K562 (cell line): Measurements from ENCODE around the gene CFL1. TPM values are rescaled to one million over a fixed set of nuclear protein-coding genes. Genes with fewer than 3 reads are reported as not detected.
A peak's percentile ranks its signal among the peaks of the same experiment; 100 is the strongest.

ENCODE experiments used
- CREM ChIP-seq: IDR thresholded peaks from 2 replicates; pipeline ENCODE4 v1.6.1; 2014; ENCODE audit warnings: antibody characterized with exemption, low read depth
- CTBP1 ChIP-seq: fragments of 450-650 bp; IDR thresholded peaks from 2 replicates; pipeline ENCODE4 v1.6.1; 2016; ENCODE audit warnings: borderline replicate concordance
- HLTF ChIP-seq: fragments of 450-650 bp; IDR thresholded peaks from 2 replicates; pipeline ENCODE4 v1.6.1; 2016
- IRF2 ChIP-seq: sonication (generic); formaldehyde crosslinking; IDR thresholded peaks from 2 replicates; pipeline ENCODE4 v1.8.1; 2022; ENCODE audit warnings: mild to moderate bottlenecking, missing genetic modification reagents
- MTA1 ChIP-seq: fragments of 450-650 bp; IDR thresholded peaks from 2 replicates; pipeline ENCODE4 v1.6.1; 2017; ENCODE audit warnings: borderline replicate concordance
- NCOR1 ChIP-seq: fragments of 450-650 bp; IDR thresholded peaks from 2 replicates; pipeline ENCODE4 v1.6.1; 2016; ENCODE audit warnings: mild to moderate bottlenecking, moderate library complexity
- SIRT6 ChIP-seq: IDR thresholded peaks from one replicate; pipeline ENCODE4 v1.6.1; 2012; ENCODE audit warnings: low read depth, mild to moderate bottlenecking, control low read depth, inconsistent platforms, low read length, moderate library complexity
- SMAD4 ChIP-seq: fragments of 250-450 bp; sonication (Bioruptor Pico); conservative IDR thresholded peaks from 2 replicates; pipeline ENCODE4 v1.8.0; 2021; ENCODE audit warnings: inconsistent platforms, mild to moderate bottlenecking, moderate library complexity
- ZNF717 ChIP-seq: fragments of 250-450 bp; sonication (Bioruptor Pico); IDR thresholded peaks from 2 replicates; pipeline ENCODE4 v1.5.0; 2021
- ZNF76 ChIP-seq: fragments of 250-450 bp; sonication (Bioruptor Pico); IDR thresholded peaks from 2 replicates; pipeline ENCODE4 v1.4.0; 2020; ENCODE audit warnings: mild to moderate bottlenecking, moderate library complexity, borderline replicate concordance
- ZZZ3 ChIP-seq: fragments of 450-650 bp; IDR thresholded peaks from 2 replicates; pipeline ENCODE4 v1.6.1; 2016; ENCODE audit warnings: antibody characterized with exemption, mild to moderate bottlenecking, moderate library complexity
- polyA plus RNA-seq, 8 experiments: library from polyadenylated mRNA; depleted of rRNA in 4 of 8; stranded (reverse) in 5 of 8; unstranded in 3 of 8; fragments of >200 nt; fragmentation: Nextera tagmentation in 2 of 8; fragmentation: Illumina TruSeq in 1 of 8; extraction: Ambion mirVana in 2 of 8; extraction: Trizol in 1 of 8; gene quantifications; 2 replicates each; pipeline versions ENCODE4 v1.2.1 to v1.2.3, GENCODE V29; 2011 to 2014; ENCODE audit warnings: inconsistent platforms in 1 of 8, missing spikeins in 1 of 8
- total RNA-seq, 7 experiments: library from RNA; depleted of rRNA in 6 of 7; stranded (reverse); fragments of >200 nt in 6 of 7; fragmentation: Illumina TruSeq in 2 of 7; extraction: Trizol in 2 of 7; gene quantifications; 2 replicates each; pipeline versions ENCODE4 v1.2.1 to v1.2.3, GENCODE V29; 2011 to 2021; ENCODE audit warnings: low replicate concordance in 1 of 7
- TF ChIP-seq, protein P1 (sequence below): fragments of 250-450 bp; sonication (Bioruptor Pico); IDR thresholded peaks from 2 replicates; pipeline ENCODE4 v1.5.0; 2020; ENCODE audit warnings: mild to moderate bottlenecking, borderline replicate concordance
- TF ChIP-seq, protein P2 (sequence below): sonication (generic); formaldehyde crosslinking; IDR thresholded peaks from 2 replicates; pipeline ENCODE4 v1.8.0; 2023; ENCODE audit warnings: mild to moderate bottlenecking, missing genetic modification reagents
- TF ChIP-seq, protein P3 (sequence below): sonication (generic); formaldehyde crosslinking; IDR thresholded peaks from 2 replicates; pipeline ENCODE4 v1.8.0; 2023; ENCODE audit warnings: missing genetic modification reagents, mild to moderate bottlenecking, borderline replicate concordance
- TF ChIP-seq, protein P4 (sequence below): sonication (generic); formaldehyde crosslinking; IDR thresholded peaks from 2 replicates; pipeline ENCODE4 v1.8.0; 2022; ENCODE audit warnings: mild to moderate bottlenecking, low read depth, missing genetic modification reagents

CFL1 gene
- total and polyA plus RNA-seq, 9 of the 15 experiments (the other 6 are each of a cell fraction or from before 2014, with no cell fraction given): 105 to 1,101 (median 859) TPM

DNA sequence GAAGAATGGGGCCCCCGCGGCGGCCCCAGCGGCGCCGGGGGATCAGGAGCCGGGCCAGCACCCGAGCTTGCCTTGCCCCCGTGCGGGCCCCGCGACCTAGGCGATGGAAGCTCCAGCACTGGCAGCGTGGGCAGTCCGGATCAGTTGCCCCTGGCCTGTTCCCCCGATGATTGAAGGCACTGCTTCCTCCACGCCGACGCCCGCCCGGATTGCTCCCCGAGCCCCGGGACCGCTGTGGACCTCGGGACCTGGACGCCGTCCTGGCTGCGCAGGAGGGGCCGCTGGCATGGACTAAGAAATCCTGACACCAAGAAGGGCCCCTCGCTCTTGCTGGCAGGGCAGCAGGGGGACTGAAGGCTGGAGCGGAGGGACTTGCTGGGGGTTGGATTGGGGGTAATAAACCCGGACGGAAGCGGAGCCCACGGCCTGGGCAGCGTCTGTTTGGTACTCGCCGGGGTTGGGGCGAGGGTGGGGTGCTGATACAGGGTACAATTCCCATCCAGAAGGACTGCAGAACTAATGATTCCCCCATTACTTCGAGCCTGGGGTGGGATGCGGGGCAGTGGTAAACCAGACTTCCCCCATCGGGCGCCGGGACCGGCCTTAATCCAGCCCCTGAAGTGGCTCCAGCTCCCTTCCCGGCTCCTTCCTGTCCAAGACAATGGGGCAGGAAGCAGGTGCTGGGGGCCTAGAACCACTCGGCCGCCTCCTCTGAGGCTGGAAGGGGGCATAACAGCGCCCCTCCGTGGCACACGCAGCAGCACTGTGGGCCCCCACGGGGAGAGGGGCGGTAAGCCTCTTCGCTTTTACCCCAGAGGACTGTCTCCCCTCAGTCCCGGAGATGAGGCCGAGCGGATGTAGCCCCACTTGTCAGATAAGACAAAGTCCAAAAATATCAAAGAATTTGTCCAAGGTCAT is 33.5 kb upstream of the CFL1 start (continued):
- no peak for TF ChIP-seq HLTF
- TF ChIP-seq SMAD4 (CRISPR knock-in tag): 0 out of 2 replicates have a peak, but pooled peaks have one; percentile 33
- TF ChIP-seq NCOR1: peak; percentile 43
- TF ChIP-seq ZNF717 (CRISPR knock-in tag): no peak
- peak; percentile 54; the same call in 1 of the 2 replicates for TF ChIP-seq CREM
- TF ChIP-seq ZZZ3: no peak
- TF ChIP-seq, protein P1, sequence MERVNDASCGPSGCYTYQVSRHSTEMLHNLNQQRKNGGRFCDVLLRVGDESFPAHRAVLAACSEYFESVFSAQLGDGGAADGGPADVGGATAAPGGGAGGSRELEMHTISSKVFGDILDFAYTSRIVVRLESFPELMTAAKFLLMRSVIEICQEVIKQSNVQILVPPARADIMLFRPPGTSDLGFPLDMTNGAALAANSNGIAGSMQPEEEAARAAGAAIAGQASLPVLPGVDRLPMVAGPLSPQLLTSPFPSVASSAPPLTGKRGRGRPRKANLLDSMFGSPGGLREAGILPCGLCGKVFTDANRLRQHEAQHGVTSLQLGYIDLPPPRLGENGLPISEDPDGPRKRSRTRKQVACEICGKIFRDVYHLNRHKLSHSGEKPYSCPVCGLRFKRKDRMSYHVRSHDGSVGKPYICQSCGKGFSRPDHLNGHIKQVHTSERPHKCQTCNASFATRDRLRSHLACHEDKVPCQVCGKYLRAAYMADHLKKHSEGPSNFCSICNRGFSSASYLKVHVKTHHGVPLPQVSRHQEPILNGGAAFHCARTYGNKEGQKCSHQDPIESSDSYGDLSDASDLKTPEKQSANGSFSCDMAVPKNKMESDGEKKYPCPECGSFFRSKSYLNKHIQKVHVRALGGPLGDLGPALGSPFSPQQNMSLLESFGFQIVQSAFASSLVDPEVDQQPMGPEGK (CRISPR knock-in tag): no peak
- no peak for TF ChIP-seq SIRT6
- TF ChIP-seq, protein P2, sequence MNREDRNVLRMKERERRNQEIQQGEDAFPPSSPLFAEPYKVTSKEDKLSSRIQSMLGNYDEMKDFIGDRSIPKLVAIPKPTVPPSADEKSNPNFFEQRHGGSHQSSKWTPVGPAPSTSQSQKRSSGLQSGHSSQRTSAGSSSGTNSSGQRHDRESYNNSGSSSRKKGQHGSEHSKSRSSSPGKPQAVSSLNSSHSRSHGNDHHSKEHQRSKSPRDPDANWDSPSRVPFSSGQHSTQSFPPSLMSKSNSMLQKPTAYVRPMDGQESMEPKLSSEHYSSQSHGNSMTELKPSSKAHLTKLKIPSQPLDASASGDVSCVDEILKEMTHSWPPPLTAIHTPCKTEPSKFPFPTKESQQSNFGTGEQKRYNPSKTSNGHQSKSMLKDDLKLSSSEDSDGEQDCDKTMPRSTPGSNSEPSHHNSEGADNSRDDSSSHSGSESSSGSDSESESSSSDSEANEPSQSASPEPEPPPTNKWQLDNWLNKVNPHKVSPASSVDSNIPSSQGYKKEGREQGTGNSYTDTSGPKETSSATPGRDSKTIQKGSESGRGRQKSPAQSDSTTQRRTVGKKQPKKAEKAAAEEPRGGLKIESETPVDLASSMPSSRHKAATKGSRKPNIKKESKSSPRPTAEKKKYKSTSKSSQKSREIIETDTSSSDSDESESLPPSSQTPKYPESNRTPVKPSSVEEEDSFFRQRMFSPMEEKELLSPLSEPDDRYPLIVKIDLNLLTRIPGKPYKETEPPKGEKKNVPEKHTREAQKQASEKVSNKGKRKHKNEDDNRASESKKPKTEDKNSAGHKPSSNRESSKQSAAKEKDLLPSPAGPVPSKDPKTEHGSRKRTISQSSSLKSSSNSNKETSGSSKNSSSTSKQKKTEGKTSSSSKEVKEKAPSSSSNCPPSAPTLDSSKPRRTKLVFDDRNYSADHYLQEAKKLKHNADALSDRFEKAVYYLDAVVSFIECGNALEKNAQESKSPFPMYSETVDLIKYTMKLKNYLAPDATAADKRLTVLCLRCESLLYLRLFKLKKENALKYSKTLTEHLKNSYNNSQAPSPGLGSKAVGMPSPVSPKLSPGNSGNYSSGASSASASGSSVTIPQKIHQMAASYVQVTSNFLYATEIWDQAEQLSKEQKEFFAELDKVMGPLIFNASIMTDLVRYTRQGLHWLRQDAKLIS (CRISPR knock-in tag): no peak
- no peak for TF ChIP-seq ZNF76
- no peak for TF ChIP-seq IRF2 (CRISPR knock-in tag)
- TF ChIP-seq, protein P3, sequence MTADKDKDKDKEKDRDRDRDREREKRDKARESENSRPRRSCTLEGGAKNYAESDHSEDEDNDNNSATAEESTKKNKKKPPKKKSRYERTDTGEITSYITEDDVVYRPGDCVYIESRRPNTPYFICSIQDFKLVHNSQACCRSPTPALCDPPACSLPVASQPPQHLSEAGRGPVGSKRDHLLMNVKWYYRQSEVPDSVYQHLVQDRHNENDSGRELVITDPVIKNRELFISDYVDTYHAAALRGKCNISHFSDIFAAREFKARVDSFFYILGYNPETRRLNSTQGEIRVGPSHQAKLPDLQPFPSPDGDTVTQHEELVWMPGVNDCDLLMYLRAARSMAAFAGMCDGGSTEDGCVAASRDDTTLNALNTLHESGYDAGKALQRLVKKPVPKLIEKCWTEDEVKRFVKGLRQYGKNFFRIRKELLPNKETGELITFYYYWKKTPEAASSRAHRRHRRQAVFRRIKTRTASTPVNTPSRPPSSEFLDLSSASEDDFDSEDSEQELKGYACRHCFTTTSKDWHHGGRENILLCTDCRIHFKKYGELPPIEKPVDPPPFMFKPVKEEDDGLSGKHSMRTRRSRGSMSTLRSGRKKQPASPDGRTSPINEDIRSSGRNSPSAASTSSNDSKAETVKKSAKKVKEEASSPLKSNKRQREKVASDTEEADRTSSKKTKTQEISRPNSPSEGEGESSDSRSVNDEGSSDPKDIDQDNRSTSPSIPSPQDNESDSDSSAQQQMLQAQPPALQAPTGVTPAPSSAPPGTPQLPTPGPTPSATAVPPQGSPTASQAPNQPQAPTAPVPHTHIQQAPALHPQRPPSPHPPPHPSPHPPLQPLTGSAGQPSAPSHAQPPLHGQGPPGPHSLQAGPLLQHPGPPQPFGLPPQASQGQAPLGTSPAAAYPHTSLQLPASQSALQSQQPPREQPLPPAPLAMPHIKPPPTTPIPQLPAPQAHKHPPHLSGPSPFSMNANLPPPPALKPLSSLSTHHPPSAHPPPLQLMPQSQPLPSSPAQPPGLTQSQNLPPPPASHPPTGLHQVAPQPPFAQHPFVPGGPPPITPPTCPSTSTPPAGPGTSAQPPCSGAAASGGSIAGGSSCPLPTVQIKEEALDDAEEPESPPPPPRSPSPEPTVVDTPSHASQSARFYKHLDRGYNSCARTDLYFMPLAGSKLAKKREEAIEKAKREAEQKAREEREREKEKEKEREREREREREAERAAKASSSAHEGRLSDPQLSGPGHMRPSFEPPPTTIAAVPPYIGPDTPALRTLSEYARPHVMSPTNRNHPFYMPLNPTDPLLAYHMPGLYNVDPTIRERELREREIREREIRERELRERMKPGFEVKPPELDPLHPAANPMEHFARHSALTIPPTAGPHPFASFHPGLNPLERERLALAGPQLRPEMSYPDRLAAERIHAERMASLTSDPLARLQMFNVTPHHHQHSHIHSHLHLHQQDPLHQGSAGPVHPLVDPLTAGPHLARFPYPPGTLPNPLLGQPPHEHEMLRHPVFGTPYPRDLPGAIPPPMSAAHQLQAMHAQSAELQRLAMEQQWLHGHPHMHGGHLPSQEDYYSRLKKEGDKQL (CRISPR knock-in tag): 0 out of 2 replicates have a peak, but pooled peaks have one; percentile 25
- TF ChIP-seq, protein P4, sequence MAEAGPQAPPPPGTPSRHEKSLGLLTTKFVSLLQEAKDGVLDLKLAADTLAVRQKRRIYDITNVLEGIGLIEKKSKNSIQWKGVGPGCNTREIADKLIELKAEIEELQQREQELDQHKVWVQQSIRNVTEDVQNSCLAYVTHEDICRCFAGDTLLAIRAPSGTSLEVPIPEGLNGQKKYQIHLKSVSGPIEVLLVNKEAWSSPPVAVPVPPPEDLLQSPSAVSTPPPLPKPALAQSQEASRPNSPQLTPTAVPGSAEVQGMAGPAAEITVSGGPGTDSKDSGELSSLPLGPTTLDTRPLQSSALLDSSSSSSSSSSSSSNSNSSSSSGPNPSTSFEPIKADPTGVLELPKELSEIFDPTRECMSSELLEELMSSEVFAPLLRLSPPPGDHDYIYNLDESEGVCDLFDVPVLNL (CRISPR knock-in tag): no peak
- peak; percentile 54; the same call in 1 of the 2 replicates for TF ChIP-seq CTBP1
- no peak for TF ChIP-seq MTA1
